ENCODE results near the gene SLC35A3.

SLC35A3 gene

DNA sequence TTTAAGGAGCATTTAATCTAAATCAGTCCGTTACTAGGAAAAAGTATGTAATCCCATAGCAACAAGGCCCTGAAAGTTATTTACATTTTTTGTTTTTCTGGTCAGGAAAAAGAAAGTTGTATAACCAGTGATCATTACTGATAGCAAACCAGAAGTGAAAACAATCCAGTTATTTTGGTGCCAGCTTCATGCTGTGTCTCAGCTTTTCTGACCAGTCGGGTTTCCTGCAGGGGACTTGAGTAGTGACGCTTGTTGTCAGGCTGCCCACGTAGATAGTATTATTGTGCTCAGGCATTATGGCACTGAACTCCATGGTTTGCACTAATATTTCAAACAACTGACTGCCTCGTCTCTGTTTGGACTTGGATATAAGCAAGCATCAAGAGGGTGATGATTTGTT lies 107.7 kb downstream of the SLC35A3 start:
- peak; percentile 37 for DNase-seq (ENCODE audit: low spot score)

DNA sequence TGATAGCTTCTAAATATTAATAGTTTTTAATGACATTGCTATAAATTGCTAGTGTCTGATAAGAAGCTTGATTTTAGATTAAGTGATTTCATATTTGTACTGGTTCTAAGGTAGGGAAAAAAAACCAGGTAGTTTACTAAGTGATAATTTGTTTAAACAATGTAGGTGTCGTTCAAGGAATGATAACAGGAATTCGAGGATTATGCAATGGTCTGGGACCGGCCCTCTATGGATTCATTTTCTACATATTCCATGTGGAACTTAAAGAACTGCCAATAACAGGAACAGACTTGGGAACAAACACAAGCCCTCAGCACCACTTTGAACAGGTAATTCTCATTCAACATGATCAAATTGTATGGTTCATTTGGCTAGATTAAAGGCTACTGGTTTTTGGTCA lies 110.5 kb downstream of the SLC35A3 start:
- no peak for DNase-seq (ENCODE audit: low spot score)
